ENCODE measurements around the gene SLC35G1.

The SLC35G1 gene

DNA sequence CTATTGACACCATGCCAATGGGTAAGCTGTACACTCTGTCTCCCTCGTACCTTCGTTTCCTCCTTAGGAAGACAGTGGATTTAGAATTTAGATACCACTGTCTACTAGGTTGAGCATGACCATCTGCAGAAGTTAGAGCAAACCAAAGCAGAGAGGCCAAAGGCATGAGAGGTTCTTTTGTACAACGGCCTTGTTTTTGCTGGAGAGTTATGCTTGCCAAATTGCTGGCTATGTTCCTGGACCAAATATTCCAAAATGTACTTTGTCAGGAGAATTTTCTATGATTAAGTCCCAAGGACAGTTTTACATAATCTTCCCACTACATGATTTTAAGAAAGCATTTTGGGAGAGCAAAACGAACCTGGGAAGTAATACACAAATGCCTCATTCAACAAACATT lies 52.0 kb downstream of the SLC35G1 start:
- DNase-seq (ENCODE audit: extremely low read depth, insufficient read length) = no peak
- Histone ChIP-seq H3K27me3 (replicated peaks; ENCODE audit: control insufficient read depth, insufficient read depth, low read length) (no peaks in the 10 kb centered on the region), H3K4me3 (replicated peaks; ENCODE audit: low read depth, low read length) (no peak overlapping the region), H3K36me3 (ENCODE audit: control insufficient read depth, insufficient read depth, low read length) (no peaks in the 10 kb centered on the region)
- TF ChIP-seq, protein P1, sequence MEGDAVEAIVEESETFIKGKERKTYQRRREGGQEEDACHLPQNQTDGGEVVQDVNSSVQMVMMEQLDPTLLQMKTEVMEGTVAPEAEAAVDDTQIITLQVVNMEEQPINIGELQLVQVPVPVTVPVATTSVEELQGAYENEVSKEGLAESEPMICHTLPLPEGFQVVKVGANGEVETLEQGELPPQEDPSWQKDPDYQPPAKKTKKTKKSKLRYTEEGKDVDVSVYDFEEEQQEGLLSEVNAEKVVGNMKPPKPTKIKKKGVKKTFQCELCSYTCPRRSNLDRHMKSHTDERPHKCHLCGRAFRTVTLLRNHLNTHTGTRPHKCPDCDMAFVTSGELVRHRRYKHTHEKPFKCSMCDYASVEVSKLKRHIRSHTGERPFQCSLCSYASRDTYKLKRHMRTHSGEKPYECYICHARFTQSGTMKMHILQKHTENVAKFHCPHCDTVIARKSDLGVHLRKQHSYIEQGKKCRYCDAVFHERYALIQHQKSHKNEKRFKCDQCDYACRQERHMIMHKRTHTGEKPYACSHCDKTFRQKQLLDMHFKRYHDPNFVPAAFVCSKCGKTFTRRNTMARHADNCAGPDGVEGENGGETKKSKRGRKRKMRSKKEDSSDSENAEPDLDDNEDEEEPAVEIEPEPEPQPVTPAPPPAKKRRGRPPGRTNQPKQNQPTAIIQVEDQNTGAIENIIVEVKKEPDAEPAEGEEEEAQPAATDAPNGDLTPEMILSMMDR (IDR thresholded peaks at IDR 0.05; ENCODE audit: insufficient read depth, low read length, poor library complexity, severe bottlenecking) = no peak

DNA sequence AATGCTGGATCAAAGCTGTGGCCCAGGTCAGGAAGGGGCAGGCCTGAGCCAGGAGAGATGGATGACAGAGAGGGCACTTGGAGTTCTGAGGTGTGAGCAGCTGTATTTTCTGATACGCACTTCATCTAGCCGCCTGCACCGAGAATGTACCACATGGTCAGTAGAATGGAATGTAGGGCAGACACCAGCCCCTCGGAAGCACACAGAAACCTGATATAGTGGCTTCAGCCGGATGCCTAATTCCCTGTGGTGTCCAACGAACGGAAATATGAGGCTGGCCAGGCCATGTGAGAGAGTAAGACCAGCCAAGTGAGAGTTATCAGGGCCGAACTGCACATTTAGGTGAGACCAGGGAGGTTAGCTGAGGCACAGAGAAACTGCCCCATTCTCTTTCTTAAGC lies 53.3 kb downstream of the SLC35G1 start:
- no peak for DNase-seq (ENCODE audit: extremely low read depth, insufficient read length)
- H3K27me3 ChIP-seq (replicated peaks; ENCODE audit: control insufficient read depth, insufficient read depth, low read length) = no peaks in the 10 kb centered on the region
- TF ChIP-seq, protein P1 (IDR thresholded peaks at IDR 0.05; ENCODE audit: insufficient read depth, low read length, poor library complexity, severe bottlenecking) = no peak
- no peaks in the 10 kb centered on the region for H3K36me3 ChIP-seq (ENCODE audit: control insufficient read depth, insufficient read depth, low read length)
- no peak overlapping the region for H3K4me3 ChIP-seq (replicated peaks; ENCODE audit: low read depth, low read length)

DNA sequence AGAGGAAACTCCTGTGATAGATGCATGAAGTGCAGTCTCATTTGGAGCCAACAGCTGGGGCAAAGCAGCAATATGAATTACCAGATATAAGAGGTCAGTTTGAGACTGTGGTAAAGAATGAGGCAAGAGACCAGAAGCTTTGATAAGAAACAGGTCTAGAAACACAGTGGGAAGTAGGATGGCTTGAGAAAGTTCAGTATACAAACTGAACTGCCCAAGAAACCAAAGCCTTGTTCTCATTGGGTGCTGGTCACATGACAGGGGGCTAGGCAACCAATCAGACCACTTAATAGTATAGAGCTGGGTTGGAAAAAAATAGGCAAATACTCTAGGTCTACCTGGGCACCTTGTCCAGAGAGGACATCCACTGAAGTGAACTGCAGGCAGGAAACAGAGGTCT lies 53.7 kb downstream of the SLC35G1 start:
- TF ChIP-seq, protein P1 (IDR thresholded peaks at IDR 0.05; ENCODE audit: insufficient read depth, low read length, poor library complexity, severe bottlenecking) = no peak
- Histone ChIP-seq H3K4me3 (replicated peaks; ENCODE audit: low read depth, low read length) (no peak overlapping the region), H3K27me3 (replicated peaks; ENCODE audit: control insufficient read depth, insufficient read depth, low read length) (no peaks in the 10 kb centered on the region), H3K36me3 (ENCODE audit: control insufficient read depth, insufficient read depth, low read length) (no peaks in the 10 kb centered on the region)
- no peak for DNase-seq (ENCODE audit: extremely low read depth, insufficient read length)

DNA sequence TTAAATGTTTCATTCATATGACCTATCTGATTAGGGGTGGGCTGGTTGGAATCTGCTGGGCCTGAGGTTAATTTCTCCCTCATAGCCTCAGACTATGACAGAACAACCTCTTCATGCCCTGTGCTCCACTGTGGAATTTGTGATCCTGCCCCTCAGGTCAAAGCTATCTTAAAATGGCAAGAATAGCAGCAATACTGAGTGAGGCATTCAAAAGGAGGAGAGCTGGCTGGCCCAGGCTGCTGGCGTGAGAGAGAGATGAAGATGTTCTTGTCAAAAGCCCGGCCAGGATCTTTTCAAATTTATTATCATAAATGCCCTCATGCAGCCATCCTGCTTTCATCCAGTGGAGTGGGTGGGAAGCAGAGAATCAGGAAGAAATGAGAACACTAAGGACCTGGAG lies 58.1 kb downstream of the SLC35G1 start:
- H3K36me3 ChIP-seq (ENCODE audit: control insufficient read depth, insufficient read depth, low read length) = no peaks in the 10 kb centered on the region
- H3K4me3 ChIP-seq (replicated peaks; ENCODE audit: low read depth, low read length) = no peak overlapping the region
- no peak for DNase-seq (ENCODE audit: extremely low read depth, insufficient read length)
- H3K27me3 ChIP-seq (replicated peaks; ENCODE audit: control insufficient read depth, insufficient read depth, low read length) = no peaks in the 10 kb centered on the region
- TF ChIP-seq, protein P1 (IDR thresholded peaks at IDR 0.05; ENCODE audit: insufficient read depth, low read length, poor library complexity, severe bottlenecking) = no peak

Measured in GM06990 (cell line).